NCI-H524 (cell line): ENCODE data around the gene TRIM7.
"Not testable (repeated sequence)": the region's sequence is repeated elsewhere in the genome, so short reads cannot be mapped to it uniquely, and the experiment has no call there.

Experiments
- DNase-seq, 2 experiments: peaks; one replicate each; lab custom pipeline; 2025; lab: John Stamatoyannopoulos, UW

Gene TRIM7

GRCh38 chr5:181212934-181213333 lies 7.9 kb upstream of the TRIM7 start:
- no peak for DNase-seq

- no peak for DNase-seq
These were observed 7.1 kb upstream of the TRIM7 start for GRCh38 chr5:181212080-181212479.

- DNase-seq: no peak
These were observed 6.2 kb upstream of the TRIM7 start for GRCh38 chr5:181211208-181211607.

- DNase-seq: not testable (repeated sequence)
These were observed 5.7 kb upstream of the TRIM7 start for GRCh38 chr5:181210698-181211097.

GRCh38 chr5:181210148-181210547 lies 5.2 kb upstream of the TRIM7 start:
- not testable (repeated sequence) for DNase-seq

- DNase-seq: not testable (repeated sequence)
These were observed 4.0 kb upstream of the TRIM7 start for GRCh38 chr5:181209006-181209405.

GRCh38 chr5:181207960-181208253 lies 2.9 kb upstream of the TRIM7 start:
- DNase-seq: no peak

- DNase-seq: no peak
These were observed 2.4 kb upstream of the TRIM7 start for GRCh38 chr5:181207214-181207959.

GRCh38 chr5:181205761-181206649 lies 1.0 kb upstream of the TRIM7 start:
- DNase-seq: no peak

- no peak for DNase-seq
These were observed 727 bp downstream of the TRIM7 start for GRCh38 chr5:181204113-181204825.

- no peak for DNase-seq
These were observed 1.3 kb downstream of the TRIM7 start for GRCh38 chr5:181203777-181204112.

- no peak for DNase-seq
These were observed 1.8 kb downstream of the TRIM7 start for GRCh38 chr5:181203093-181203711.

GRCh38 chr5:181200816-181201215 lies 4.2 kb downstream of the TRIM7 start:
- DNase-seq: no peak

- no peak for DNase-seq
These were observed 4.9 kb downstream of the TRIM7 start for GRCh38 chr5:181199881-181200638.

- DNase-seq: no peak
These were observed 6.0 kb downstream of the TRIM7 start for GRCh38 chr5:181198905-181199519.

GRCh38 chr5:181198106-181198685 lies 6.8 kb downstream of the TRIM7 start:
- DNase-seq: no peak

GRCh38 chr5:181197326-181197951 lies 7.6 kb downstream of the TRIM7 start:
- no peak for DNase-seq

- no peak for DNase-seq
These were observed 9.7 kb downstream of the TRIM7 start for GRCh38 chr5:181195249-181195761.

GRCh38 chr5:181194489-181195248 lies 10.3 kb downstream of the TRIM7 start:
- no peak for DNase-seq
